HG03378 (cell line): Measurements from ENCODE around the gene SMIM38.
"Not testable (repeated sequence)": the region's sequence is repeated elsewhere in the genome, so short reads cannot be mapped to it uniquely, and the experiment has no call there.

Source experiments
- ATAC-seq: cut with Tn5 transposase; IDR thresholded peaks from one replicate; pipeline ENCODE4 v1.9.1; 2021; ENCODE audit warnings: mild to moderate bottlenecking, moderate library complexity; ENCODE audit not compliant: unreplicated experiment

The SMIM38 gene

GRCh38 chr11:69121621-69122325 lies 34.0 kb upstream of the SMIM38 start:
- no peak for ATAC-seq

- no peak for ATAC-seq
These were observed 33.5 kb upstream of the SMIM38 start for GRCh38 chr11:69122326-69122629.

GRCh38 chr11:69122630-69123431 lies 32.9 kb upstream of the SMIM38 start:
- no peak for ATAC-seq

GRCh38 chr11:69123593-69124545 lies 31.9 kb upstream of the SMIM38 start:
- no peak for ATAC-seq

- ATAC-seq = no peak
These were observed 29.9 kb upstream of the SMIM38 start for GRCh38 chr11:69125861-69126260.

GRCh38 chr11:69126286-69126685 lies 29.4 kb upstream of the SMIM38 start:
- no peak for ATAC-seq

- ATAC-seq = no peak
These were observed 28.5 kb upstream of the SMIM38 start for GRCh38 chr11:69127081-69127850.

GRCh38 chr11:69127884-69128283 lies 27.9 kb upstream of the SMIM38 start:
- no peak for ATAC-seq

GRCh38 chr11:69129053-69129452 lies 26.7 kb upstream of the SMIM38 start:
- no peak for ATAC-seq

- ATAC-seq = no peak
These were observed 26.1 kb upstream of the SMIM38 start for GRCh38 chr11:69129647-69130046.

GRCh38 chr11:69130654-69131053 lies 25.1 kb upstream of the SMIM38 start:
- no peak for ATAC-seq

GRCh38 chr11:69131121-69131566 lies 24.6 kb upstream of the SMIM38 start:
- ATAC-seq = no peak

- no peak for ATAC-seq
These were observed 24.0 kb upstream of the SMIM38 start for GRCh38 chr11:69131644-69132300.

- no peak for ATAC-seq
These were observed 23.4 kb upstream of the SMIM38 start for GRCh38 chr11:69132301-69132670.

- ATAC-seq = no peak
These were observed 22.5 kb upstream of the SMIM38 start for GRCh38 chr11:69133251-69133650.

- ATAC-seq = not testable (repeated sequence)
These were observed 21.6 kb upstream of the SMIM38 start for GRCh38 chr11:69134182-69134581.

GRCh38 chr11:69134957-69135356 lies 20.8 kb upstream of the SMIM38 start:
- ATAC-seq = no peak

- no peak for ATAC-seq
These were observed 20.0 kb upstream of the SMIM38 start for GRCh38 chr11:69135420-69136363.

- no peak for ATAC-seq
These were observed 19.3 kb upstream of the SMIM38 start for GRCh38 chr11:69136471-69136870.
